Chondrocyte (in vitro differentiated cells): ENCODE data around the gene SCNN1A. TPM values are rescaled to one million over a fixed set of nuclear protein-coding genes. Genes with fewer than 3 reads are reported as not detected.

Experiments
- DNase-seq: peaks from one replicate; pipeline ENCODE4 v3.0.0; 2021; ENCODE audit warnings: mixed read lengths, low spot score
- H3K27ac Mint-ChIP-seq: one replicate; pipeline ENCODE4 v1.8.0; 2021; ENCODE audit warnings: mild to moderate bottlenecking, moderate library complexity, mixed read lengths; ENCODE audit not compliant: unreplicated experiment
- H3K27me3 Mint-ChIP-seq: 2 replicates; pipeline ENCODE4 v1.8.0; 2021; ENCODE audit warnings: low read depth, mixed read lengths
- H3K36me3 Mint-ChIP-seq: 2 replicates; pipeline ENCODE4 v1.8.0; 2021; ENCODE audit warnings: low read depth, mixed read lengths
- H3K4me1 Mint-ChIP-seq: 2 replicates; pipeline ENCODE4 v1.8.0; 2021; ENCODE audit warnings: low read depth, mild to moderate bottlenecking, mixed read lengths
- H3K4me3 Mint-ChIP-seq: one replicate; pipeline ENCODE4 v1.8.0; 2021; ENCODE audit warnings: mild to moderate bottlenecking, moderate library complexity, mixed read lengths; ENCODE audit not compliant: unreplicated experiment
- H3K9me3 Mint-ChIP-seq: 2 replicates; pipeline ENCODE4 v1.8.0; 2021; ENCODE audit warnings: low read depth, mixed read lengths
- CTCF ChIP-seq: fragments of 200-600 bp; sonication (generic); IDR thresholded peaks from 2 replicates; pipeline ENCODE4 v1.5.0; 2021; ENCODE audit warnings: antibody characterized with exemption, mild to moderate bottlenecking, moderate library complexity
- total RNA-seq: library from RNA; stranded (reverse); gene quantifications from 3 replicates; pipeline ENCODE4 v1.2.1, GENCODE V29; 2021

SCNN1A gene
- total RNA-seq, 1 donor from 2014 or later = 0.87 TPM

GRCh38 chr12:6332459-6332858, 42.9 kb downstream of the SCNN1A start:
- Mint-ChIP-seq H3K9me3 (no peaks in the 10 kb centered on the region), H3K4me3 (no peak overlapping the region), H3K27me3 (no peaks in the 10 kb centered on the region), H3K27ac (peak overlapping the region; percentile 90), H3K4me1 (peaks cover 4% of the 10 kb centered on the region), H3K36me3 (peaks cover 35% of the 10 kb centered on the region)
- DNase-seq = no peak
- no peak for TF ChIP-seq CTCF

- TF ChIP-seq CTCF = no peak
- DNase-seq = no peak
- Mint-ChIP-seq H3K27ac (peak overlapping the region; percentile 4), H3K4me3 (no peak overlapping the region), H3K27me3 (no peaks in the 10 kb centered on the region), H3K4me1 (peaks cover 11% of the 10 kb centered on the region), H3K9me3 (no peaks in the 10 kb centered on the region), H3K36me3 (peaks cover 36% of the 10 kb centered on the region)
Measured at GRCh38 chr12:6330999-6331714, 44.2 kb downstream of the SCNN1A start.

GRCh38 chr12:6330192-6330591, 45.2 kb downstream of the SCNN1A start:
- TF ChIP-seq CTCF = no peak
- H3K27ac Mint-ChIP-seq = peak overlapping the region; percentile 36

GRCh38 chr12:6329703-6330064, 45.7 kb downstream of the SCNN1A start:
- H3K27me3 Mint-ChIP-seq = no peaks in the 10 kb centered on the region
- peaks cover 21% of the 10 kb centered on the region for H3K4me1 Mint-ChIP-seq
- no peak overlapping the region for H3K27ac Mint-ChIP-seq
- no peaks in the 10 kb centered on the region for H3K9me3 Mint-ChIP-seq
- H3K4me3 Mint-ChIP-seq = no peak overlapping the region
- H3K36me3 Mint-ChIP-seq = peaks cover 36% of the 10 kb centered on the region
- TF ChIP-seq CTCF = no peak
- no peak for DNase-seq

More at GRCh38 chr12:6330192-6330591, 45.2 kb downstream of the SCNN1A start:
- Mint-ChIP-seq H3K4me3 (no peak overlapping the region), H3K4me1 (peaks cover 16% of the 10 kb centered on the region), H3K9me3 (no peaks in the 10 kb centered on the region), H3K27me3 (no peaks in the 10 kb centered on the region), H3K36me3 (peaks cover 36% of the 10 kb centered on the region)
- DNase-seq = no peak

GRCh38 chr12:6328945-6329702, 46.2 kb downstream of the SCNN1A start:
- TF ChIP-seq CTCF = no peak
- peaks cover 34% of the 10 kb centered on the region for H3K36me3 Mint-ChIP-seq
- no peaks in the 10 kb centered on the region for H3K9me3 Mint-ChIP-seq
- peaks cover 26% of the 10 kb centered on the region for H3K4me1 Mint-ChIP-seq
- no peak overlapping the region for H3K27ac Mint-ChIP-seq
- H3K4me3 Mint-ChIP-seq = no peak overlapping the region
- no peaks in the 10 kb centered on the region for H3K27me3 Mint-ChIP-seq
- no peak for DNase-seq
